GM18909 (cell line): ENCODE measurements around the gene GSN.

ENCODE experiments used
- ATAC-seq: cut with Tn5 transposase; IDR thresholded peaks from one replicate; pipeline ENCODE4 v1.9.1; 2021; ENCODE audit warnings: mild to moderate bottlenecking; ENCODE audit not compliant: unreplicated experiment, poor library complexity

GSN gene

GRCh38 chr9:121363622-121363961, 95.6 kb downstream of the GSN start:
- no peak for ATAC-seq

GRCh38 chr9:121364077-121364476, 96.1 kb downstream of the GSN start:
- no peak for ATAC-seq

- no peak for ATAC-seq
Measured at GRCh38 chr9:121364886-121365285, 96.9 kb downstream of the GSN start.

- no peak for ATAC-seq
Measured at GRCh38 chr9:121365564-121365963, 97.6 kb downstream of the GSN start.

- no peak for ATAC-seq
Measured at GRCh38 chr9:121366611-121367192, 98.7 kb downstream of the GSN start.

- no peak for ATAC-seq
Measured at GRCh38 chr9:121367306-121368137, 99.6 kb downstream of the GSN start.

GRCh38 chr9:121368138-121368522, 100.2 kb downstream of the GSN start:
- ATAC-seq: no peak

GRCh38 chr9:121368745-121369144, 100.8 kb downstream of the GSN start:
- ATAC-seq: no peak

- ATAC-seq: peak; percentile 61
Measured at GRCh38 chr9:121369595-121370265, 101.8 kb downstream of the GSN start, which contains the start of gene STOM. Gene STOM (minus strand): TSS chr9:121370250. CDS start chr9:121370187, 63 bp downstream.

GRCh38 chr9:121371495-121372061, 103.6 kb downstream of the GSN start:
- ATAC-seq: no peak

GRCh38 chr9:121372239-121373010, 104.5 kb downstream of the GSN start:
- no peak for ATAC-seq

- no peak for ATAC-seq
Measured at GRCh38 chr9:121373011-121373729, 105.2 kb downstream of the GSN start.

- no peak for ATAC-seq
Measured at GRCh38 chr9:121376214-121376830, 108.4 kb downstream of the GSN start.

GRCh38 chr9:121380846-121381245, 112.9 kb downstream of the GSN start:
- ATAC-seq: no peak
